Suprapubic skin (tissue), 4 donors: Measurements from ENCODE around the gene LDLRAD4. TPM values are rescaled to one million over a fixed set of nuclear protein-coding genes. Genes with fewer than 3 reads are reported as not detected.

Source experiments
- DNase-seq, 2 donors: peaks; one replicate each; pipeline ENCODE4 v3.0.0-alpha.2; 2019; ENCODE audit warnings: low spot score in 2 of 2
- H3K27ac ChIP-seq: fragments of 200-600 bp; sonication (generic); one replicate; pipeline ENCODE4 v1.5.1; 2019
- H3K27me3 ChIP-seq: fragments of 200-600 bp; sonication (generic); one replicate; pipeline ENCODE4 v1.5.1; 2019
- H3K36me3 ChIP-seq: fragments of 200-600 bp; sonication (generic); one replicate; pipeline ENCODE4 v1.5.1; 2019
- H3K4me1 ChIP-seq: fragments of 200-600 bp; sonication (generic); one replicate; pipeline ENCODE4 v1.5.1; 2019
- H3K4me3 ChIP-seq: fragments of 200-600 bp; sonication (generic); one replicate; pipeline ENCODE4 v1.5.1; 2019; ENCODE audit warnings: mild to moderate bottlenecking
- H3K9me3 ChIP-seq: fragments of 200-600 bp; sonication (generic); one replicate; pipeline ENCODE4 v1.5.1; 2019
- EP300 ChIP-seq: sonication (generic); formaldehyde crosslinking; IDR thresholded peaks from one replicate; pipeline ENCODE4 v1.6.1; 2017; ENCODE audit warnings: antibody characterized with exemption
- POLR2A ChIP-seq, 2 donors: fragments of 450-650 bp; IDR thresholded peaks; one replicate each; pipeline ENCODE4 v1.6.1; 2017; ENCODE audit warnings: antibody characterized with exemption in 2 of 2, mild to moderate bottlenecking in 2 of 2, moderate library complexity in 2 of 2
- POLR2AphosphoS5 ChIP-seq, 3 donors: sonication (generic); formaldehyde crosslinking; IDR thresholded peaks; one replicate each; pipeline ENCODE4 v1.6.1; 2017; ENCODE audit warnings: antibody characterized with exemption in 3 of 3
- WGBS: methylation state at CpG from one replicate; pipeline ENCODE4 v1.1.5; 2018; 5-methylcytosine and 5-hydroxymethylcytosine counted together
- total RNA-seq, 4 donors: library from RNA; depleted of rRNA; stranded (reverse); fragments of >200 nt; gene quantifications; one replicate each; pipeline ENCODE4 v1.1.0, GENCODE V29; 2016
- TF ChIP-seq, protein P1 (sequence below), 2 donors: fragments of 200-600 bp in 1 of 2; fragments of 450-650 bp in 1 of 2; sonication (generic) in 1 of 2; IDR thresholded peaks; one replicate each; pipeline ENCODE4 v1.5.1; 2016 to 2019; ENCODE audit warnings: antibody characterized with exemption in 2 of 2, mild to moderate bottlenecking in 1 of 2, moderate library complexity in 1 of 2

The LDLRAD4 gene
- total RNA-seq, 4 donors from 2014 or later = 10.1 to 31.6 (median 15.1) TPM

DNA sequence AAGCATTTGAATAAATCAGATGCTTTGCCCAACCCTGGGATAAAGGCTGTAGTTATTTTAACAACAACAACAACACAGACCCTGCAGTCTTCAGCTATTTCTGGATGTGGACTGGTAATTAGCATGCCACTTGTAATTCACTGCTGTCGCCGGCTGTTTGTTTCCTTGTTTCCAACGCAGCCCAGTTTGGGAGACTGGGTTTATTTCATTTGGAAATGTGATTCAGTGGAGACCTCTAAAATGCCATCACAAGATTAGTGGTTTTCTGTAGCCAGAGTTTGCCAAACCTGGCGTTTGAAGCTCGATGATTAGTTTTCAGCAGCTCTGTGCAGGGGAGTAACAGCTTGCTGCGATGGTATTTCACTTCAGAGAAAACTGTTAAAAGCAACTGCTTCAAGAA is 83.5 kb downstream of the LDLRAD4 start:
- TF ChIP-seq POLR2AphosphoS5 (IDR thresholded peaks at IDR 0.05) (no peak), EP300 (no peak), POLR2A (IDR thresholded peaks at IDR 0.05) (no peak)
- TF ChIP-seq, protein P1, sequence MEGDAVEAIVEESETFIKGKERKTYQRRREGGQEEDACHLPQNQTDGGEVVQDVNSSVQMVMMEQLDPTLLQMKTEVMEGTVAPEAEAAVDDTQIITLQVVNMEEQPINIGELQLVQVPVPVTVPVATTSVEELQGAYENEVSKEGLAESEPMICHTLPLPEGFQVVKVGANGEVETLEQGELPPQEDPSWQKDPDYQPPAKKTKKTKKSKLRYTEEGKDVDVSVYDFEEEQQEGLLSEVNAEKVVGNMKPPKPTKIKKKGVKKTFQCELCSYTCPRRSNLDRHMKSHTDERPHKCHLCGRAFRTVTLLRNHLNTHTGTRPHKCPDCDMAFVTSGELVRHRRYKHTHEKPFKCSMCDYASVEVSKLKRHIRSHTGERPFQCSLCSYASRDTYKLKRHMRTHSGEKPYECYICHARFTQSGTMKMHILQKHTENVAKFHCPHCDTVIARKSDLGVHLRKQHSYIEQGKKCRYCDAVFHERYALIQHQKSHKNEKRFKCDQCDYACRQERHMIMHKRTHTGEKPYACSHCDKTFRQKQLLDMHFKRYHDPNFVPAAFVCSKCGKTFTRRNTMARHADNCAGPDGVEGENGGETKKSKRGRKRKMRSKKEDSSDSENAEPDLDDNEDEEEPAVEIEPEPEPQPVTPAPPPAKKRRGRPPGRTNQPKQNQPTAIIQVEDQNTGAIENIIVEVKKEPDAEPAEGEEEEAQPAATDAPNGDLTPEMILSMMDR (IDR thresholded peaks at IDR 0.05) = no peak
- Histone ChIP-seq H3K36me3 (no peaks in the 10 kb centered on the region), H3K9me3 (no peaks in the 10 kb centered on the region), H3K27me3 (no peaks in the 10 kb centered on the region), H3K4me3 (no peak overlapping the region), H3K4me1 (peaks cover 12% of the 10 kb centered on the region), H3K27ac (no peak overlapping the region)
- WGBS = 48% methylated on average over 6 of the region's 6 CpGs
- DNase-seq = no peak

- 40% methylated on average over 8 of the region's 8 CpGs for WGBS
- H3K4me3 ChIP-seq = no peak overlapping the region
- no peak for DNase-seq
- H3K27ac ChIP-seq = no peak overlapping the region
- H3K27me3 ChIP-seq = no peaks in the 10 kb centered on the region
- H3K4me1 ChIP-seq = peaks cover 12% of the 10 kb centered on the region
- TF ChIP-seq, protein P1 (IDR thresholded peaks at IDR 0.05) = no peak
- TF ChIP-seq POLR2AphosphoS5 (IDR thresholded peaks at IDR 0.05) (no peak), EP300 (no peak), POLR2A (IDR thresholded peaks at IDR 0.05) (no peak)
- no peaks in the 10 kb centered on the region for H3K9me3 ChIP-seq
- H3K36me3 ChIP-seq = no peaks in the 10 kb centered on the region
Observed at GRCh38 chr18:13302457-13303225, 84.1 kb downstream of the LDLRAD4 start.

GRCh38 chr18:13303756-13304364 is 85.3 kb downstream of the LDLRAD4 start:
- H3K4me1 ChIP-seq = peaks cover 12% of the 10 kb centered on the region
- no peaks in the 10 kb centered on the region for H3K27me3 ChIP-seq
- H3K4me3 ChIP-seq = no peak overlapping the region
- no peak overlapping the region for H3K27ac ChIP-seq
- no peaks in the 10 kb centered on the region for H3K36me3 ChIP-seq
- no peak for DNase-seq
- TF ChIP-seq EP300 = no peak
- TF ChIP-seq POLR2A (IDR thresholded peaks at IDR 0.05) = no peak
- TF ChIP-seq, protein P1 (IDR thresholded peaks at IDR 0.05) = no peak
- TF ChIP-seq POLR2AphosphoS5 (IDR thresholded peaks at IDR 0.05) = no peak
- WGBS = 86% methylated on average over 4 of the region's 6 CpGs
- H3K9me3 ChIP-seq = no peaks in the 10 kb centered on the region

- TF ChIP-seq EP300 (no peak), POLR2AphosphoS5 (IDR thresholded peaks at IDR 0.05) (no peak), POLR2A (IDR thresholded peaks at IDR 0.05) (no peak)
- TF ChIP-seq, protein P1 (IDR thresholded peaks at IDR 0.05) = no peak
- no peaks in the 10 kb centered on the region for H3K9me3 ChIP-seq
- peaks cover 12% of the 10 kb centered on the region for H3K4me1 ChIP-seq
- H3K27ac ChIP-seq = no peak overlapping the region
- DNase-seq = no peak
- H3K36me3 ChIP-seq = no peaks in the 10 kb centered on the region
- no peak overlapping the region for H3K4me3 ChIP-seq
- WGBS = 85% methylated on average over 3 of the region's 3 CpGs
- H3K27me3 ChIP-seq = no peaks in the 10 kb centered on the region
Observed at GRCh38 chr18:13305301-13305700, 86.7 kb downstream of the LDLRAD4 start.

DNA sequence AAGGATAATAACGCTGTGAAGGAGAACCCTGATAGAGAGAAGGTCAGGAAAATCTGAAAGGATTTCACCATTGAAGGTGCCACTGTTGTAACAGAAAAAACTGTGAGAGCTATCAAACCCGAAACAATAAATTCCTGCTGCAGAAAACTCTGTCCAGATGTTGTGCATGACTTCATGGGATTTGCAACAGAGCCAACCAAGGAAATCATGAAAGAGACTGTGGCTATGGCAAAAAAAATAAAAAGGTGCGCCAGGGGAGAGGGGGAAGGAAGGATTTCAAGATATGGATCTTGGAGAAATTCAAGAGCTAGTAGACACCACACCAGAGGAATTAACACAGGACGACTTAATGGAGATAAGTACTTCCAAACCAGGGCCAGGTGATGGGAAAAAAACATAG is 88.0 kb downstream of the LDLRAD4 start:
- no peak for DNase-seq
- peaks cover 12% of the 10 kb centered on the region for H3K4me1 ChIP-seq
- TF ChIP-seq POLR2AphosphoS5 (IDR thresholded peaks at IDR 0.05) (no peak), EP300 (no peak), POLR2A (IDR thresholded peaks at IDR 0.05) (no peak)
- TF ChIP-seq, protein P1 (IDR thresholded peaks at IDR 0.05) = no peak
- 61% methylated on average over 4 of the region's 4 CpGs for WGBS
- H3K27me3 ChIP-seq = no peaks in the 10 kb centered on the region
- no peak overlapping the region for H3K27ac ChIP-seq
- peaks cover 3% of the 10 kb centered on the region for H3K36me3 ChIP-seq
- no peaks in the 10 kb centered on the region for H3K9me3 ChIP-seq
- no peak overlapping the region for H3K4me3 ChIP-seq
